ENCODE data around the gene RHOV. TPM values are rescaled to one million over a fixed set of nuclear protein-coding genes. Genes with fewer than 3 reads are reported as not detected.

RHOV gene
- total RNA-seq, 2 experiments from 2014 or later: not detected

DNA sequence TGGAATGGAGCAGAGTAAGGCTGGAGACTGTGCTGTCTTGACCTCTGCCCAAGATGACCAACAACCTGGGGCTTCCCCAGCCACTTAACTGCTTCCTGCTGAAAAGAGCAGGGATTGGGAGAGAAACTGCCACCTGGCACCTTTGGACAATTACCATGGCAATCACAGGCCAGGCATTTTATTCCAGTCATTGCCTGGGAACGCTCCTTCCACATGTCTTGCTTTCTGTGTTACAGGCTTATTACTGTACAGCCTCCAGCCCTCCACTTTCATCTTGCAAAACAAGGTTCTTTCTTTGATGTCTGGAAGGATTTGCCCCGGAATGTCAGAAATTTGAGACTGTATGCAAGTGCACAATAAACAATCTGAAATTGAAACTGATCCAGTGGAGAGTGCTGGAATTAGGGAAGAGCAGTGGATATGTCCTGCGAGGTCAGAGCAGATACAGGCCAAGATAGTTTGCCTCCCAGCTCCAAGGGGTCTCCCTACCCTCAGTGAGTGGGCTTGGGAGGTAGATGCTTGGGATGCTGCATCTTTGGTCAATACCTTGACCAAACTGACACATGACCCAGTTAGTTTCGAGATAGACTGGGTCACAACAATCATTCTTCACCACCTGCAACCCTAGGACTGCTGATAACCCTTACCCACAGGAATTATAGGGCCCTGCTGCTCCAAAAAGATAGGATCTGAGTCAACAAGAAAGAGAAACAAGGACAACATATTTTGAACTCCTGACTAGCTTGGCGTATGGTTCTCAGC is 48.2 kb downstream of the RHOV start:
- H3K36me3 Mint-ChIP-seq: no peaks in the 10 kb centered on the region
- ATAC-seq: no peak
- H3K27ac Mint-ChIP-seq: no peak overlapping the region
- CTCF ChIA-PET: no interaction called here
- no peak overlapping the region for H3K4me3 Mint-ChIP-seq
- peaks cover 14% of the 10 kb centered on the region for H3K27me3 Mint-ChIP-seq
- peaks cover 4% of the 10 kb centered on the region for H3K4me1 Mint-ChIP-seq
- no peak for DNase-seq
- no peaks in the 10 kb centered on the region for H3K9me3 Mint-ChIP-seq (ENCODE audit: low read depth)

DNA sequence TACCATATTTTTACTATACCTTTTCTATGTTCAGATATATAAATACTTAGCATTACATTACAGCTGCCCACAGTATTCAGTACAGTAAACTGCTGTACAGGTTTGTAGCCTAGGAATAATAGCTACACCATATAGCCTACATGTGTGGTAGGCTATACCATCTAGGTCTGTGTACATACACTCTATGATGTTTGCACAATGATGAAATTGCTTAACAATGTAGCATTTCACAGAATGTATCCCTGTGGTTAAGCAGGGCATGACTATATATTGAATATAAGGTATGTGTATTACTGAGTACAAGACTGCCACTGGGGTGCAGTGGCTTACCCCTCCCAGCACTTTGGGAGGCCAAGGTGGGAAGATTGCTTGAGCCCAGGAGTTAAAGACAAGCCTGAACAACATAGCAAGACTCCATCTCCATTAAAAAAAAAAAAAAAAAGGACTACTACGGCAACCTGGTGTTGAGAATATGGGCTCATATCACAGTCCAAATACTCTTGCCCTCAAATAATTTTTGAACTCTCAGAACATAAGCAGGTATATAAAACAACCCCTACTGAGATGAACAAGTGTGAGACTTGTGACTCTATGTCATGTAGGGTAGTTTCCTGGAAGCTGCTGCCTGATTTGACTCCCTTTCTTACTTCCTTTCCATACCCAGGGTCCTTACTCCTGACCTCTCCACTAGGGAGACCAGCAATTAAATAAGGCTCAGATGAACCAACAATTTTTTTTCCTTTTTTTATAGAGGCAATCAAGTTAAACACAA is 50.3 kb downstream of the RHOV start:
- Mint-ChIP-seq H3K27me3 (peaks cover 14% of the 10 kb centered on the region), H3K27ac (no peak overlapping the region)
- CTCF ChIA-PET: interaction anchor here (1.0 to 1.2 kb wide), 3 partner anchors 34 to 35 kb away, joined by 3 read pairs; no protein-coding TSS in a partner anchor

More for the DNA sequence above, 50.3 kb downstream of the RHOV start:
- ATAC-seq (no peak), DNase-seq (no peak)
- Mint-ChIP-seq H3K4me3 (no peak overlapping the region), H3K4me1 (peaks cover 4% of the 10 kb centered on the region), H3K36me3 (no peaks in the 10 kb centered on the region), H3K9me3 (ENCODE audit: low read depth) (no peaks in the 10 kb centered on the region)

Other genes starting within 250 kb of the RHOV start
- gene RAD51, start 179.1 kb downstream of the RHOV start, total RNA-seq: 10 to 100 TPM; 73.0 to 83.3 TPM
- 10 to 100 TPM; 30.9 to 33.1 TPM for gene RMDN3, start 119.0 kb downstream of the RHOV start, total RNA-seq
- 10 to 100 TPM; 25.9 to 29.1 TPM for gene GCHFR, start 110.2 kb downstream of the RHOV start, total RNA-seq
- gene C15orf62, start 104.3 kb downstream of the RHOV start, total RNA-seq: under 1 TPM; 0.45 to 0.82 TPM
- 10 to 100 TPM; 28.2 TPM for gene ZFYVE19, start 67.1 kb downstream of the RHOV start, total RNA-seq
- 10 to 100 TPM; 45.6 to 51.2 TPM for gene DNAJC17, start 66.8 kb downstream of the RHOV start, total RNA-seq
- not detected for gene PPP1R14D, start 45.5 kb downstream of the RHOV start, total RNA-seq
- 1 to 10 TPM; 3.7 to 4.0 TPM for gene SPINT1, start 30.2 kb downstream of the RHOV start, total RNA-seq
- gene VPS18, start 20.2 kb upstream of the RHOV start, total RNA-seq: 10 to 100 TPM; 16.9 to 19.5 TPM
- under 1 TPM in 1 of 2 experiments, not detected in 1; 0.12 TPM for gene DLL4, start 55.1 kb upstream of the RHOV start, total RNA-seq
- 10 to 100 TPM in 1 of 2 experiments, 1 to 10 TPM in 1; 8.3 to 13.0 TPM for gene CHAC1, start 79.2 kb upstream of the RHOV start, total RNA-seq
- 10 to 100 TPM; 25.8 to 30.8 TPM for gene INO80, start 242.0 kb upstream of the RHOV start, total RNA-seq

Data from activated CD8-positive, alpha-beta memory T cell treated with anti-CD3 and anti-CD28 coated beads, Interleukin-2, amount 10 ng/mL, durations not matched to agents 7 days and 5 days (primary cell).